Measurements from ENCODE around the gene AFDN. TPM values are rescaled to one million over a fixed set of nuclear protein-coding genes. Genes with fewer than 3 reads are reported as not detected.
A peak's percentile ranks its signal among the peaks of the same experiment; 100 is the strongest.

AFDN gene
- total RNA-seq, 4 donors from 2014 or later: 133 to 391 (median 148) TPM

DNA sequence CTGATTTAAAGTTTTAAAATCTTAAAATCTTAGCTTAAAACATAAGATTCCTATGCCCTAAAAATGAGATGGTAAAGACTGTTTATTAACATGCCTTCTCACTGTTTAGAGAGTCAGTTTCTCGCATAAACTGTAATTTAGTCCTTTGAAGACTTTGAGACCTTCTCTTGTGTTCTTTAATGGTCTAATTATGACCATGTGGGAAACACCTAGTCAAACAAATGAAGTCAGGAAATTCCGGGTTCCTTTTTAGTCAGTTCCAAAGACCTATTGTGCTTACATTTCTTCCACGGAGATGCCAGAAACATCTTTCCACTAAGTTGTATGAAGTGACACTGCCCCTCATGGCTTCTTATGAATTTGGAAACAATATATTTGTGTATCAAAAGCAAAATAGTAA lies 106.6 kb downstream of the AFDN start:
- Histone ChIP-seq H3K4me3 (no peak overlapping the region), H3K4me1 (peaks cover 4% of the 10 kb centered on the region), H3K9me3 (no peaks in the 10 kb centered on the region), H3K27ac (peak overlapping the region; percentile 67), H3K36me3 (peaks cover 22% of the 10 kb centered on the region), H3K27me3 (no peaks in the 10 kb centered on the region)
- TF ChIP-seq POLR2A (IDR thresholded peaks at IDR 0.05) (no peak), EP300 (IDR thresholded peaks at IDR 0.05) (no peak)
- no peak for DNase-seq (ENCODE audit: low spot score in 2 of 2)
- WGBS: 62% methylated on average over 3 of the region's 3 CpGs

GRCh38 chr6:167933847-167934246 lies 107.1 kb downstream of the AFDN start:
- Histone ChIP-seq H3K36me3 (peaks cover 17% of the 10 kb centered on the region), H3K27me3 (no peaks in the 10 kb centered on the region), H3K4me1 (peaks cover 9% of the 10 kb centered on the region), H3K27ac (peak overlapping the region; percentile 67), H3K4me3 (no peak overlapping the region), H3K9me3 (no peaks in the 10 kb centered on the region)
- DNase-seq (ENCODE audit: low spot score in 2 of 2): no peak
- 95% methylated on average over 7 of the region's 7 CpGs for WGBS
- no peak for TF ChIP-seq POLR2A (IDR thresholded peaks at IDR 0.05)
- TF ChIP-seq EP300 (IDR thresholded peaks at IDR 0.05): no peak
- TF ChIP-seq, protein P1, sequence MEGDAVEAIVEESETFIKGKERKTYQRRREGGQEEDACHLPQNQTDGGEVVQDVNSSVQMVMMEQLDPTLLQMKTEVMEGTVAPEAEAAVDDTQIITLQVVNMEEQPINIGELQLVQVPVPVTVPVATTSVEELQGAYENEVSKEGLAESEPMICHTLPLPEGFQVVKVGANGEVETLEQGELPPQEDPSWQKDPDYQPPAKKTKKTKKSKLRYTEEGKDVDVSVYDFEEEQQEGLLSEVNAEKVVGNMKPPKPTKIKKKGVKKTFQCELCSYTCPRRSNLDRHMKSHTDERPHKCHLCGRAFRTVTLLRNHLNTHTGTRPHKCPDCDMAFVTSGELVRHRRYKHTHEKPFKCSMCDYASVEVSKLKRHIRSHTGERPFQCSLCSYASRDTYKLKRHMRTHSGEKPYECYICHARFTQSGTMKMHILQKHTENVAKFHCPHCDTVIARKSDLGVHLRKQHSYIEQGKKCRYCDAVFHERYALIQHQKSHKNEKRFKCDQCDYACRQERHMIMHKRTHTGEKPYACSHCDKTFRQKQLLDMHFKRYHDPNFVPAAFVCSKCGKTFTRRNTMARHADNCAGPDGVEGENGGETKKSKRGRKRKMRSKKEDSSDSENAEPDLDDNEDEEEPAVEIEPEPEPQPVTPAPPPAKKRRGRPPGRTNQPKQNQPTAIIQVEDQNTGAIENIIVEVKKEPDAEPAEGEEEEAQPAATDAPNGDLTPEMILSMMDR (IDR thresholded peaks at IDR 0.05): no peak
- TF ChIP-seq POLR2AphosphoS5 (IDR thresholded peaks at IDR 0.05): no peak

- Histone ChIP-seq H3K36me3 (peaks cover 13% of the 10 kb centered on the region), H3K4me1 (peaks cover 9% of the 10 kb centered on the region), H3K4me3 (peak overlapping the region; percentile 18), H3K9me3 (no peaks in the 10 kb centered on the region), H3K27me3 (no peaks in the 10 kb centered on the region), H3K27ac (peak overlapping the region; percentile 67)
- DNase-seq (ENCODE audit: low spot score in 2 of 2): no peak
- TF ChIP-seq POLR2A (IDR thresholded peaks at IDR 0.05) (no peak), EP300 (IDR thresholded peaks at IDR 0.05) (no peak), POLR2AphosphoS5 (IDR thresholded peaks at IDR 0.05) (no peak)
- TF ChIP-seq, protein P1 (IDR thresholded peaks at IDR 0.05): no peak
- WGBS: 81% methylated on average over 7 of the region's 7 CpGs
Observed at GRCh38 chr6:167934426-167934864, 107.7 kb downstream of the AFDN start.

GRCh38 chr6:167936051-167936450 lies 109.3 kb downstream of the AFDN start:
- H3K4me3 ChIP-seq: no peak overlapping the region
- no peaks in the 10 kb centered on the region for H3K27me3 ChIP-seq
- peaks cover 5% of the 10 kb centered on the region for H3K36me3 ChIP-seq
- H3K4me1 ChIP-seq: peaks cover 9% of the 10 kb centered on the region
- no peak for DNase-seq (ENCODE audit: low spot score in 2 of 2)
- WGBS: 86% methylated on average over 2 of the region's 2 CpGs
- TF ChIP-seq, protein P1 (IDR thresholded peaks at IDR 0.05): no peak
- no peak for TF ChIP-seq EP300 (IDR thresholded peaks at IDR 0.05)
- no peak for TF ChIP-seq POLR2AphosphoS5 (IDR thresholded peaks at IDR 0.05)
- TF ChIP-seq POLR2A (IDR thresholded peaks at IDR 0.05): no peak
- H3K9me3 ChIP-seq: no peaks in the 10 kb centered on the region
- H3K27ac ChIP-seq: no peak overlapping the region

DNA sequence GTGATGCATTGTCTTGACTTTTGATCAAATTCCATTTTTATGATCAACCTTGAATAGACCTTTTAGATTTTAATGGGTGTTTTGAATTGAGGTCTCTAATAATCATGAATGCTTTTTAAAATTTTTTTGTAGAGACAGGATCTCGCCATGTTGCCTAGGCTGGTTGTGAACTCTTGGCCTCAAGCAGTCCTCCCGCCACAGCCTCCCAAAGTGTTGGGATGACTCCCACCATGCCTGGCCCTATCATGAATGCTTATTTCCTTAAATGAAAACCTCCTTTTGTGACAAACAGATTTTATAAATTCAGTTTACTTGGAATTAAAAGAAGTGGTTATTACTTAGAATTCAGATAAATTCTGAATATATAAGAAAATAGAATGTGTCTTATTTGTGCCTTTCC lies 110.6 kb downstream of the AFDN start:
- Histone ChIP-seq H3K36me3 (no peaks in the 10 kb centered on the region), H3K27me3 (no peaks in the 10 kb centered on the region), H3K4me1 (peaks cover 9% of the 10 kb centered on the region), H3K27ac (peak overlapping the region; percentile 5), H3K4me3 (no peak overlapping the region), H3K9me3 (no peaks in the 10 kb centered on the region)
- TF ChIP-seq, protein P1 (IDR thresholded peaks at IDR 0.05): no peak
- no peak for TF ChIP-seq EP300 (IDR thresholded peaks at IDR 0.05)
- no peak for TF ChIP-seq POLR2A (IDR thresholded peaks at IDR 0.05)
- no peak for TF ChIP-seq POLR2AphosphoS5 (IDR thresholded peaks at IDR 0.05)
- DNase-seq (ENCODE audit: low spot score in 2 of 2): no peak
- WGBS: 98% methylated on average over 2 of the region's 2 CpGs

Measured in suprapubic skin (tissue), 4 donors.